ENCODE data around the gene L3MBTL4. TPM values are rescaled to one million over a fixed set of nuclear protein-coding genes. Genes with fewer than 3 reads are reported as not detected.

Gene L3MBTL4
- total RNA-seq, 2 experiments from 2014 or later: 0.19 to 0.47 TPM

DNA sequence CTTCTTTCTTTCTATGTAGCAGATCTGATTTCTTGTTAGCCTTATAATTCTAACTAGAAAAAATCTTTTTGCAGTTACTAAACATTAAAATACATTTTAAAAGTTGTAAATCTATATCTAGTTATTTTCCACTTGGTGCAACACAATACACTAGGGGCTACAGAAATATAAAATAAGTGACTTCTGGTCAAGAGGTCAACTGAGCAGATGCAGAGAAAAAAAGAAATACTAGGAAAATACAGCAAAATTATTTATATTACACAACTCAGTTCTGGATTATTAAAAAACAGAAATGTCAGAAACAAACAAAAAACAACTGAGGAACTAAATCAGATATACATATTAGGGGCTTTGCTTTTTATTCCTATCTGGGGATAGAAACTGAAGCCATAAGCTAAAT is 83.9 kb downstream of the L3MBTL4 start:
- Mint-ChIP-seq H3K9me3 (peaks cover 3% of the 10 kb centered on the region), H3K27me3 (no peaks in the 10 kb centered on the region), H3K27ac (no peak overlapping the region), H3K4me3 (no peak overlapping the region), H3K4me1 (ENCODE audit: low read depth) (no peaks in the 10 kb centered on the region), H3K36me3 (ENCODE audit: low read depth) (no peaks in the 10 kb centered on the region)
- Histone ChIP-seq H3K4me3 (ENCODE audit: low read length) (no peak overlapping the region), H3K27ac (ENCODE audit: low read depth in 1 of 2, low read length in 2 of 2) (no peak overlapping the region), H3K4me1 (ENCODE audit: insufficient read depth, low read length) (no peaks in the 10 kb centered on the region), H3K36me3 (ENCODE audit: insufficient read depth, low read length) (no peaks in the 10 kb centered on the region), H3K9me3 (ENCODE audit: control insufficient read depth in 1 of 2, insufficient read depth in 1 of 2, low read length in 2 of 2) (peaks cover 0 to 6% of the 10 kb centered on the region in 2 experiments), H3K27me3 (ENCODE audit: control insufficient read depth in 1 of 2, insufficient read depth in 2 of 2, low read length in 2 of 2) (no peaks in the 10 kb centered on the region)
- ATAC-seq (ENCODE audit: poor library complexity) (no peak), DNase-seq (no peak)
- ChIA-PET CTCF (no interaction called here), POLR2A (no interaction called here)
- intact Hi-C loops (cut with DNase I, micrococcal nuclease): no loop called here
- TF ChIP-seq, protein P1, sequence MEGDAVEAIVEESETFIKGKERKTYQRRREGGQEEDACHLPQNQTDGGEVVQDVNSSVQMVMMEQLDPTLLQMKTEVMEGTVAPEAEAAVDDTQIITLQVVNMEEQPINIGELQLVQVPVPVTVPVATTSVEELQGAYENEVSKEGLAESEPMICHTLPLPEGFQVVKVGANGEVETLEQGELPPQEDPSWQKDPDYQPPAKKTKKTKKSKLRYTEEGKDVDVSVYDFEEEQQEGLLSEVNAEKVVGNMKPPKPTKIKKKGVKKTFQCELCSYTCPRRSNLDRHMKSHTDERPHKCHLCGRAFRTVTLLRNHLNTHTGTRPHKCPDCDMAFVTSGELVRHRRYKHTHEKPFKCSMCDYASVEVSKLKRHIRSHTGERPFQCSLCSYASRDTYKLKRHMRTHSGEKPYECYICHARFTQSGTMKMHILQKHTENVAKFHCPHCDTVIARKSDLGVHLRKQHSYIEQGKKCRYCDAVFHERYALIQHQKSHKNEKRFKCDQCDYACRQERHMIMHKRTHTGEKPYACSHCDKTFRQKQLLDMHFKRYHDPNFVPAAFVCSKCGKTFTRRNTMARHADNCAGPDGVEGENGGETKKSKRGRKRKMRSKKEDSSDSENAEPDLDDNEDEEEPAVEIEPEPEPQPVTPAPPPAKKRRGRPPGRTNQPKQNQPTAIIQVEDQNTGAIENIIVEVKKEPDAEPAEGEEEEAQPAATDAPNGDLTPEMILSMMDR (IDR thresholded peaks at IDR 0.05): no peak

DNA sequence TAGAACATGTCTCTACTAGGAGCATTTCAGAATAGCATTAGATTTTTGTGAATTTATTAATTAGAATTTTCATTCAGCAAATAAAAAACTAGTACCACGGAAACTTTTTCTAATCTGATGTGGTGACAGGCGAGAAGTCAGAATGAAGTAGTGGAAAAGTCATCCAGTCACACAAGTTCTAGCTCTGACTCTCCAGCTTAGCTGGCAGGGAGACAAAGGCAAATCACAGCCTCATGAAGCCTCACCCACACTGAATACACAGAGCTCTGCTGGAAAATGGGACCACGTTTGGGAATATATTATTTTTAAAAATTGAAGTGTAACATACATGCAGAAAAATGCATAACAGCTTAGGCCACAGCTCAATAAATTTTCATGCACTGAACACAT is 86.1 kb downstream of the L3MBTL4 start:
- no peaks in the 10 kb centered on the region for H3K36me3 Mint-ChIP-seq (ENCODE audit: low read depth)

DNA sequence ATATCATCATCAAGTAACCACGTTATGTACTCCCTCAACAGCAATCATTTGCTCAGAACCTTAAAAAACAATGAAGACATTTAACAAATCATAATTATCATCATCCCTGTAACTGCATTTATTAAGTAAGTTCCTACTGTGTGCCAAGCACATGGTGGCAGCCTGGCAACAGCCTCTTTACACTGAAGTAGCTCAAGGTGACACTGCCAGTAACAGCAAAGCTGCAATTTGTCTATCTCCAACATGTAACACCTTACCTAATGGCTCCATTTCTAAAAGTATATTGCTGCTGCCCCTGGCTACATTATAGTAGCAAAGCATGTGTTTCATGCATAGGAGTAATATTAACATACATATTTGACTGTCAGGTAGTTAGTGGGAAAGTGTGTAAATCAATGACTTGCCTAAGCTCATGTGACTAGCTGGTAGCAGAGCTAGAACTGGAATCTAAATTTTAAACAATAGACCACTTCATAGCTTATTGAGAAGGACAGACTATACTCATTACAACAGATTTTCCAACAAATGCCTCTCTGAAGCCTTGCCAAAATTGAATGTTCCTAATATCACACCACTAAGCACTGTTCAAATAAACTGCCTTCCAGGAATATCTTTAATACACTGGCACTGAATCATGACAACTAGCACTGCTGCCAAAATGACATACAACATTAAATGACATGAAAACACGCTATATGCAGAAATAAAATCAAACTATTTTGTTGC is 86.7 kb downstream of the L3MBTL4 start:
- Histone ChIP-seq H3K36me3 (ENCODE audit: insufficient read depth, low read length) (no peaks in the 10 kb centered on the region), H3K4me1 (ENCODE audit: insufficient read depth, low read length) (no peaks in the 10 kb centered on the region), H3K9me3 (ENCODE audit: control insufficient read depth in 1 of 2, insufficient read depth in 1 of 2, low read length in 2 of 2) (peaks cover 12 to 16% of the 10 kb centered on the region in 2 experiments), H3K4me3 (ENCODE audit: low read length) (no peak overlapping the region), H3K27me3 (ENCODE audit: control insufficient read depth in 1 of 2, insufficient read depth in 2 of 2, low read length in 2 of 2) (no peaks in the 10 kb centered on the region), H3K27ac (ENCODE audit: low read depth in 1 of 2, low read length in 2 of 2) (no peak overlapping the region)
- POLR2A ChIA-PET: no interaction called here
- H3K27ac Mint-ChIP-seq: no peak overlapping the region
- H3K4me3 Mint-ChIP-seq: no peak overlapping the region
- no peaks in the 10 kb centered on the region for H3K4me1 Mint-ChIP-seq (ENCODE audit: low read depth)
- no peak for ATAC-seq (ENCODE audit: poor library complexity)
- no peaks in the 10 kb centered on the region for H3K36me3 Mint-ChIP-seq (ENCODE audit: low read depth)
- no peak for DNase-seq
- intact Hi-C loops (cut with DNase I, micrococcal nuclease): no loop called here
- H3K9me3 Mint-ChIP-seq: peaks cover 9% of the 10 kb centered on the region
- TF ChIP-seq, protein P1 (IDR thresholded peaks at IDR 0.05): no peak
- CTCF ChIA-PET: interaction anchor here (0.7 to 0.9 kb wide), 2 partner anchors 10 to 337 kb away, joined by 3 read pairs; no protein-coding TSS in a partner anchor
- no peaks in the 10 kb centered on the region for H3K27me3 Mint-ChIP-seq

More for the DNA sequence above, 86.1 kb downstream of the L3MBTL4 start:
- H3K4me1 ChIP-seq (ENCODE audit: insufficient read depth, low read length): no peaks in the 10 kb centered on the region
- CTCF ChIA-PET: interaction anchor here (0.7 to 0.9 kb wide), 2 partner anchors 10 to 336 kb away, joined by 3 read pairs; no protein-coding TSS in a partner anchor
- Mint-ChIP-seq H3K9me3 (peaks cover 9% of the 10 kb centered on the region), H3K4me3 (no peak overlapping the region), H3K27me3 (no peaks in the 10 kb centered on the region), H3K4me1 (ENCODE audit: low read depth) (no peaks in the 10 kb centered on the region), H3K27ac (no peak overlapping the region)
- H3K36me3 ChIP-seq (ENCODE audit: insufficient read depth, low read length): no peaks in the 10 kb centered on the region
- H3K4me3 ChIP-seq (ENCODE audit: low read length): no peak overlapping the region
- ATAC-seq (ENCODE audit: poor library complexity): no peak
- H3K27ac ChIP-seq (ENCODE audit: low read depth in 1 of 2, low read length in 2 of 2): no peak overlapping the region
- POLR2A ChIA-PET: no interaction called here
- no peaks in the 10 kb centered on the region for H3K27me3 ChIP-seq (ENCODE audit: control insufficient read depth in 1 of 2, insufficient read depth in 2 of 2, low read length in 2 of 2)
- TF ChIP-seq, protein P1 (IDR thresholded peaks at IDR 0.05): no peak
- DNase-seq: no peak
- intact Hi-C loops (cut with DNase I, micrococcal nuclease): no loop called here
- H3K9me3 ChIP-seq (ENCODE audit: control insufficient read depth in 1 of 2, insufficient read depth in 1 of 2, low read length in 2 of 2): peaks cover 6 to 15% of the 10 kb centered on the region in 2 experiments
